ENCODE measurements around the gene INO80B. TPM values are rescaled to one million over a fixed set of nuclear protein-coding genes. Genes with fewer than 3 reads are reported as not detected.
"Not testable (repeated sequence)": the region's sequence is repeated elsewhere in the genome, so short reads cannot be mapped to it uniquely, and the experiment has no call there.

INO80B gene
- total RNA-seq, 2 donors from 2014 or later = 10.4 to 14.6 TPM

DNA sequence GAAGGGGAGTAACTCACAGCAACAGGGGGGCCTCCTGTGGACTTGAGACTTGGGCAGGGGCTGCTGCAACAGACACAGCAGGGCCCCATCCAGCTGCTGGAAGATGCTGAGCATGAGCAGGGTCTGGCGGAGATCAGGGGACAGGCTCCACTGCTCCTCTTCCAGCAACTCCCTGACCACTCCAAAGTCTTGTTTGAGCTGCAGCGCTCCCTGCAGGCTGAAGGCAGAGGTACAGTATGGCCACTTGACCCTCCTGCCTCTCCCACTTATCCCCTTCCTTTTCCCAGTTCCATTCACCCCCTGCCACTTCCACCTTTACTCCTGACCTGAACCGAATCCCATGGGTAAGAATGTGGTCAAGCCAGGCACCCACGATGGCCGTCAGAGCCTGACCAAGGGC, 20.0 kb downstream of the INO80B start:
- Histone ChIP-seq H3K27me3 (no peaks in the 10 kb centered on the region), H3K36me3 (peaks cover 15% of the 10 kb centered on the region), H3K4me1 (peaks cover 0 to 20% of the 10 kb centered on the region in 2 donors), H3K27ac (no peak overlapping the region), H3K9me3 (no peaks in the 10 kb centered on the region), H3K4me3 (no peak overlapping the region)
- DNase-seq (ENCODE audit: low spot score) = no peak
- TF ChIP-seq, protein P1, sequence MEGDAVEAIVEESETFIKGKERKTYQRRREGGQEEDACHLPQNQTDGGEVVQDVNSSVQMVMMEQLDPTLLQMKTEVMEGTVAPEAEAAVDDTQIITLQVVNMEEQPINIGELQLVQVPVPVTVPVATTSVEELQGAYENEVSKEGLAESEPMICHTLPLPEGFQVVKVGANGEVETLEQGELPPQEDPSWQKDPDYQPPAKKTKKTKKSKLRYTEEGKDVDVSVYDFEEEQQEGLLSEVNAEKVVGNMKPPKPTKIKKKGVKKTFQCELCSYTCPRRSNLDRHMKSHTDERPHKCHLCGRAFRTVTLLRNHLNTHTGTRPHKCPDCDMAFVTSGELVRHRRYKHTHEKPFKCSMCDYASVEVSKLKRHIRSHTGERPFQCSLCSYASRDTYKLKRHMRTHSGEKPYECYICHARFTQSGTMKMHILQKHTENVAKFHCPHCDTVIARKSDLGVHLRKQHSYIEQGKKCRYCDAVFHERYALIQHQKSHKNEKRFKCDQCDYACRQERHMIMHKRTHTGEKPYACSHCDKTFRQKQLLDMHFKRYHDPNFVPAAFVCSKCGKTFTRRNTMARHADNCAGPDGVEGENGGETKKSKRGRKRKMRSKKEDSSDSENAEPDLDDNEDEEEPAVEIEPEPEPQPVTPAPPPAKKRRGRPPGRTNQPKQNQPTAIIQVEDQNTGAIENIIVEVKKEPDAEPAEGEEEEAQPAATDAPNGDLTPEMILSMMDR (IDR thresholded peaks at IDR 0.05) = peak in 1 of 2 donors; percentile 14

DNA sequence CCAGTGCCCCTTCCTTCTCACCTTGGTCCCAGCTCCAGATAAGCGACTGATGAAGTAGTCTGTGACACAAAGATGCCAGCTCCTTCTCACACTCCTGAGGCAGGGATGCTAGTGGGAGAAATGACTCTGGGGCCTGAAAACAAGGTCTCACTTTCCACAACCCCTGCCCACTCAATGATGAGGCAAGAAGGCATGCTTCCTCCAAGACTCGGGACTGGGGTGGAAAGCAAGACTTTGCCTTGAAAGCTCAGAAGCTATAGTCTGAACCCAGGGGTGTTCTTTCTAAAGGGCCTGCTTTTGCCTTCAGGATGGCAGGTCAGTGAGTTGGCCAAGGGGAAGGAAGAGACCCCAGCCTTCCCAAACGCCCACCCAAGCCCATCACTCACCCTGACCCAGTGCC, 26.5 kb downstream of the INO80B start:
- no peak for DNase-seq (ENCODE audit: low spot score)
- no peaks in the 10 kb centered on the region for H3K36me3 ChIP-seq
- no peaks in the 10 kb centered on the region for H3K9me3 ChIP-seq
- peaks cover 0 to 31% of the 10 kb centered on the region in 2 donors for H3K4me1 ChIP-seq
- TF ChIP-seq, protein P1 (IDR thresholded peaks at IDR 0.05) = no peak
- peak overlapping the region; percentile 78 to 83 for H3K4me3 ChIP-seq
- no peaks in the 10 kb centered on the region for H3K27me3 ChIP-seq
- H3K27ac ChIP-seq = peak overlapping the region in 1 of 2 donors; percentile 88

DNA sequence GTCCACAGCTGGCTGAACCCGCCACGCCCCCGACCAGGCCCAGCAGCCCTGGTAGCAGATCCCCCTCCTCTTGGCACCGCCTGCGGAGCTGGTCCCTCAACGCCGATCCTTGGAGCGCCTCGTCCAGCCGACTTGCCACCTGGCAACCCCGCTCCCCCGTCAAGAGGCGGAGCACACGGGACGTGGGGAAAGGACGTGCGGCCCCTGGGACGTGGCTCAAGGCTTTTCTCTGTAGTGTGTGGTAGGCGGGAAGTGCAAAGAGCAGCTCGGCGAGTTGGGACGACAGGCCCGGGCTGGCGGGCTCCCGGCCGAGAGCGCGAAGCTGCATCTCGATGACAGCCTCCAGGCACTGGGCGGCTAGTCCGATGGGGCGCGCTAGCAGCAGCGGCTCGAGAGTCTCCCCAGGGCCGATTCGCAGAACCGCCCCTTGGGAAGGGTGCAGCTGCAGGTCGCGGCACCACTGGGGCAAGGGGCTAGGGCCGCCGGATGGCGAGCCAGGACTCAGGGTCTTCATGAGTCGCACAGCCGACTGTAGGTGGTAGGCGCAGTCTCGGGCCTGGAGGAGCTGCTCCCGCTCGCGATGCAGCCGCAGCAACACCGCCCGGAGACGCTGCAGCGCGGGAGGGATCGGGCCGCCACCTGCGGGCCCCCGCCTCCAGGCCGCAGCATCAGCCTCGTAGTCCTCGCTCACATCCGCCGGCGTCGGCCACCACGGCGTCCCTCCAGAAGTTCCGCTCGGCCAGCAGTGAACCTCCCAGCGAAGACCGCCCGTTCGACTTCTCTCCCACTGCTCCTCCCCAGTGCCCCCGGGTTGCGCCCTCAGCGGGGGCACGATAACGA, 27.3 kb downstream of the INO80B start:
- H3K27ac ChIP-seq = peak overlapping the region; percentile 88 to 91
- H3K4me1 ChIP-seq = peaks cover 0 to 31% of the 10 kb centered on the region in 2 donors
- TF ChIP-seq, protein P1 (IDR thresholded peaks at IDR 0.05) = no peak
- H3K27me3 ChIP-seq = no peaks in the 10 kb centered on the region
- DNase-seq (ENCODE audit: low spot score) = no peak
- H3K4me3 ChIP-seq = peak overlapping the region; percentile 78 to 83
- peaks cover 6% of the 10 kb centered on the region for H3K36me3 ChIP-seq
- no peaks in the 10 kb centered on the region for H3K9me3 ChIP-seq

DNA sequence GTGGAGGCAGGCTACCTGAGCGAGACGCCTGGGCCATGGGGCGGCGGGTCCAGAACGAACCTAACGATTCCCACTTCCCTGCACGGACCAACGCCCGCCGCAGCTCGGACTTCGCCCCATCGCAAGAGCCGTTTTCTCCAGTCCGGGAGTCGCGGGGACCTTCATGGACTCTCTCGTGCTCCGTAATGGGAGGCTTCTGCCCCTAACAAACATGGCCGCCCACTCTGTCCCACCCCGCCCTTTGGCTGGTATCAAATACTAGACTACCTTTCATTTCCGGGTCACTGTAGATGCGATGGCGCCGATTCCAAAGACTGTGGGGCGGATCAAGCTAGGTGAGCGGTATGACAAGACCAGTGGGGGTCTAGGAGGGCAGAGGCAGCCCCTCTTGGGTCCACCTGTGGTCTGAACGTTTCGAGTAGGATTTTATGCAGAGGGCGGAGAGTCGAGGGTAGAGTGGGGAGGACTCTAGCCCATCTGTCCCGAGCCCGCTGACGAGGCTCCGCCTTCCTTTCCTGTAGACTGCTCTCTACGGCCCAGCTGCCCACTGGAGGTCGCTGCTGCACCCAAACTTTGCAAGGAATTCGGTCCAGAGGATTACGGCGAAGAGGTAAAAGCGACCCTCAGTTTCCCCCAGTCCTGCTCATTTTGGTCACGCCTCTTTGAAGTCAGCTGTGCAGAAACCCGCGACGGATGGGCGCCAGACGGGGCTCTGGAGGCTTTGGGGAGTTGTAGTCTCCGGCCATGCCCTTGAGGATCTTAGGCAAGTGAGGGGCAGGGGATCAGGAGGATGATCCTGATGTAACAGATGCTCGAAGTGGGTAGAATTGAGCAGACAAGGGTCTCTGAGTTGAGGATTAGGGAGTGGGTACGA, 28.2 kb downstream of the INO80B start, which contains the start of the genes CCDC142 and TTC31:
Gene CCDC142 (minus strand): TSS at position 198 of the 874 bp plus-strand sequence. CDS start 161 bp downstream, at position 37.
Gene TTC31 (plus strand): TSS at position 281 of the 874 bp plus-strand sequence. CDS start 15 bp downstream, at position 296.
- Histone ChIP-seq H3K36me3 (peaks cover 7% of the 10 kb centered on the region), H3K4me3 (peak within 1 kb of the TSS; percentile 78 to 83), H3K4me1 (peaks cover 0 to 31% of the 10 kb centered on the region in 2 donors), H3K27me3 (no peaks in the 10 kb centered on the region), H3K9me3 (no peaks in the 10 kb centered on the region), H3K27ac (peak within 1 kb of the TSS; percentile 88 to 91)
- TF ChIP-seq, protein P1 (IDR thresholded peaks at IDR 0.05) = peak; percentile 71 to 85
- peak; percentile 98 for DNase-seq (ENCODE audit: low spot score)

DNA sequence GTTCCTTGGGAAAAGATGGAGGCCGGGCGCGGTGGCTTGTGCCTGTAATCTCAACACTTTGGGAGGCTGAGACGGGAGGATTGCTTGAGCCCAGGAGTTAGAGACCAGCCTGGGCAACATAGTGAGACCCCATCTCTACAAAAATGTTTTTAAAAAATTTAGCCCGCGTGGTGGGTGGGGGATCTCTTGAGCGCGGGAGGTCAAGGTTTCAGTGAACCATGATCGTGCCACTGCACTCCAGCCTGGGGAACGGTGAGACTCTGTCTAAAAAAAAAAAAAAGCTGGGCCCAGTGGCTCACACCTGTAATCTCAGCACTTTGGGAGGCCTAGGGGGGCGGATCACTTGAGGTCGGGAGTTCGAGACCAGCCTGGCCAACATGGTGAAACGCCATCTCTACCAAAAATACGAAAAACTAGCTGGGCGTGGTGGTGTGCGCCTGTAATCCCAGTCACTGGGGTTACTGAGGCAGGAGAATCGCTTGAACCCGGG, 28.8 kb downstream of the INO80B start:
- H3K36me3 ChIP-seq; DNase-seq (ENCODE audit: low spot score); H3K27me3 ChIP-seq; H3K9me3 ChIP-seq: not testable (repeated sequence)
- Histone ChIP-seq H3K27ac (peak overlapping the region; percentile 88 to 91), H3K4me1 (peaks cover 0 to 31% of the 10 kb centered on the region in 2 donors), H3K4me3 (peak overlapping the region; percentile 78 to 83)
